Glomerular endothelial cell (primary cell): ENCODE data around the gene PRKAR2A. TPM values are rescaled to one million over a fixed set of nuclear protein-coding genes. Genes with fewer than 3 reads are reported as not detected.
A peak's percentile ranks its signal among the peaks of the same experiment; 100 is the strongest.
"Not testable (repeated sequence)": the region's sequence is repeated elsewhere in the genome, so short reads cannot be mapped to it uniquely, and the experiment has no call there.

Experiments used
- DNase-seq: peaks from one replicate; pipeline ENCODE4 v3.0.0-alpha.2; 2011; ENCODE audit warnings: low read depth, low spot score; ENCODE audit errors: extremely low read depth
- total RNA-seq: library from RNA; depleted of rRNA; stranded (reverse); fragments of >200 nt; gene quantifications from 2 replicates; pipeline ENCODE4 v1.2.3, GENCODE V29; 2015

PRKAR2A gene
- total RNA-seq, 1 donor from 2014 or later, result 33.1 TPM

DNA sequence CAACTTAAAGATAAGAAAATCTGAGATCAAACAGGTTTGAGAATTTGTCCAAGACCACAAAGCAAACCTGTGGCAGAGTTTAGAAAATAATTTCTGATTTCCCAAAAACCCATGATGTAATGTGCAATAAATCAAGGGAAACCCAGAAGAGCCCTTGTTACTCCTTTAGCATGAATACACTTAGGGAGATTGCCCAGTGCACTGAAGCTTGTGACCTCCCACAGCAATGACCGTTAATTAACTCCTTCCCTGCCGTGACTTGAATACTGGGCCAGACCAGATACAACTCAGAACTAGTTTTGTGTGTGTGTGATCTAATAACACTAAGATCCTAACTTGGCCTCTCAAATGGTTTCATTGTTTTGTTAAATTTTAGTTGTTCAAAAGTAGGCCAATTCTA, 2.5 kb downstream of the PRKAR2A start:
- no peak for DNase-seq

DNA sequence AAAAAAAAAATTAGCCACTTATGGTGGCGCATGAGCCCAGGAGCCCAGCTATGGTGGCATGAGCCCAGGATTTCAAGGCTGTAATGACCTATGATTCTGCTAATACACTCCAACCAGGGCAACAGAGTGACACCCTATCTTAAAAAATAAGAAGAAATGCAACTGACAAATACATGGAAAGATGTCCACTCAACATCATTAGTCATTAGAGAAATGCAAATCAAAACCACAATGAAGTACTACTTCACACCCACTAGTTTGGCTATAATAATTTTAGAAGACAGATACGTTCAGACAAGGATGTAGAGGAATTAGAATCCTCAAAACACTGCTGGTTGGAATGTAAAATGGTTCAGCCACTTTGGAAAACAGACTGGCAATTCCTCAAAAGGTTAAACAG, 10.5 kb downstream of the PRKAR2A start:
- no peak for DNase-seq

DNA sequence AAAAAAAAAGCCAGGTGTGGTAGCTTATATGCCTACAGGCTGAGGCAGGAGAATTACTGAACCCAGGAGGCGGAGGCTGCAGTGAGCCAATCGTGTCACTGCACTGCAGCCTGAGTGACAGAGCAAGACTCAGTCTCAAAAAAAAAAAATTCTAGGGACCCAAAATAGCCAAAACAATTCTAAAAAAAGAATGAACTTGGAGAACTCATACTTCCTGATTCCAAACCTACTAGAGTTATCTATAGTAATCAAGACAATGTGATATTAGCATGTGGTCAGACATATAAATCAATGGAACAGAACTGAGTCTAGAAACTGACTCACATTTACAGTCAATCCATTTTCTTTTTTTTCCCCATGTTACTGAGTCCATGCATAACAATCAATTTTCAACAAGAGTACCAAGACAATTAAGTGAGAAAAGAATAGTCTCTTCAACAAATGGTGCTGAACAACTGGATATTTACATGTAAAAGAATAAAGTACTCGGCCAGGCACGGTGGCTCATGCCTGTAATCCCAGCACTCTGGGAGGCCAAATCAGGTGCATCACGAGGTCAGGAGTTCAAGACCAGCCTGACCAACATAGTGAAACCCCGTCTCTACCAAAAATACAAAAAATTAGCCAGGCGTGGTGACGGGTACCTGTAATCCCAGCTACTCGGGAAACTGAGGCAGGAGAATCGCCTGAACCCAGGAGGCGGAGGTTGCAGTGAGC, 11.9 kb downstream of the PRKAR2A start:
- DNase-seq, result no peak

DNA sequence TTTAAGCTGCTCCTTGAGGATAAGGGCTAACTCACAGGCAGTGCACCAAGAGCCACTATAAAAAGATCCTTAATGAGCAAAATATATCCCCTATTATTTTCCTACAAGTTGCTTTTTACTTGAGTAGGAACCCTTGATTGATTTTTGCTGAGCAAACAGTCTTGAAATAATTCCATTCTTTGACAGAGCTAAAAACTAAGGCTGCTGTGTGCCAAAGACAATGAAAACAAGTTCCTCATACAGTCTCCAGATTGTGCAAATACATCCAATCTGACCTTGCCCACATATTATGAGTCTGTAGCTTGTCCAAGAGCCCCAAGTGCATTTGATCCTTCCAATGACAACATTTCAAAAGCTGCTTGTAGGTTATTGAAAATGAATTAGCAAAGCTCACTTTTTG, 15.0 kb downstream of the PRKAR2A start:
- no peak for DNase-seq

DNA sequence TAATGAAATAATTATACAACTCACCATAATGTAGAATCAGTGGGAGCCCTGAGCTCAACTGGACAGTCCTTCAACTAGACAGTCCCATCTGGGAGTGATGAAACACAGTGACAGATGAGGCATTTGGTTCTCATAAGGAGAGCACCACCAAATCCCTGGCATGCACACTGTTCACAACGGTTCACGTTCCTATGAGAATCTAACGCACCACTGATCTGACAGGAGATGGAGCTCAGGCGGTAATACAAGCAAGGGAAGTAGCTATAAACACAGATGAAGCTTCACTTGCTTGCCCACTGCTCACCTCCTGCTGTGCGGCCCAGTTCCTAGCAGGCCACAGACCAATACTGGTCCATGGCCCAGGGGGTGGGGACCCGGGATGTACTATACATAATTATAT, 17.0 kb downstream of the PRKAR2A start:
- no peak for DNase-seq

DNA sequence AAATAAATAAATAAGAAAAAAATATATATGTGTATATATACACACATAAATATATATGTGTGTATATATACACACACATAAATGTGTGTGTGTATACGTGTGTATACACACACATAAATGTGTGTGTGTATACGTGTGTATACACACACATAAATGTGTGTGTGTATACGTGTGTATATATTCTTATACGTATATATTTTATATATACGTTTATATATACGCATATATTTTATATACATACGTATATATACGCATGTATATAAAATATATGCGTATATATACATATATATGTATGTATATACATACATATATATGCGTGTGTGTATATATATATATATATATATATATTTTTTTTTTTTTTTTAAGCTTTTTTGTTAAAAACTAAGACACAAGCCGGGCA, 18.1 kb downstream of the PRKAR2A start:
- DNase-seq, result not testable (repeated sequence)

DNA sequence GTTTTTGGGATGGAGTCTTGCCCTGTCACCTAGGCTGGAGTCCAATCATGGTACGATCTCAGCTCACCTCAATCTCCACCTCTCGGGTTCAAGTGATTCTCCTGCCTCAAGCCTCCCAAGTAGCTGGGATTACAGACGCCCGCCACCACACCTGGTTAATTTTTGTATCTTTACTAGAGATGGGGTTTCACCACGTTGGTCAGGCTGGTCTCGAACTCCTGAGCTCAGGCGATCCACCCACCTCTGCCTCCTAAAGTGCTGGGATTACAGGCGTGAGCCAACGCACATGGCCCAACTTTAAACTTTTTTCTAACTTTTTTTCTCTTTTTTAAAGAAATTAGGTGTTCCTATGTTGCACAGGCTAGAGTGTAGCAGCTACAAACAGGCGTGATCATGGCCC, 19.8 kb downstream of the PRKAR2A start:
- not testable (repeated sequence) for DNase-seq

DNA sequence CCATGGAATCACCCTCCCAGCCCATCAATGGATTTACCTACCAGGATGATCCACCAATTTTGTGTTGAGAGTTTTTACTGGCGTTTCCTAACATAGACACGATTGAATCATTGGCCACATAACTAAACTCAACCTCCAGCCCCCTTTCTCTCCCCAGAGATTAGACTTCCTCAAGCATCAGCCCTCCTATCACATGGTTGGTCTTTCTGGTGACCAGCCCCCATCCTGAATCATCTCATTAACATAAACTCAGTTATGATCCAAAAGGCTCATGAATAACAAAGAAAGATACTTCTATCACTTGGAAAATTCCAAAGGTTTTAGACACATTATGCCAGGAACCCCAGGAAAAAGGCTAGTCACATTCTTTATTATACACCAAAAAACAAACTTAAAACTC, 21.2 kb downstream of the PRKAR2A start:
- DNase-seq, result no peak

DNA sequence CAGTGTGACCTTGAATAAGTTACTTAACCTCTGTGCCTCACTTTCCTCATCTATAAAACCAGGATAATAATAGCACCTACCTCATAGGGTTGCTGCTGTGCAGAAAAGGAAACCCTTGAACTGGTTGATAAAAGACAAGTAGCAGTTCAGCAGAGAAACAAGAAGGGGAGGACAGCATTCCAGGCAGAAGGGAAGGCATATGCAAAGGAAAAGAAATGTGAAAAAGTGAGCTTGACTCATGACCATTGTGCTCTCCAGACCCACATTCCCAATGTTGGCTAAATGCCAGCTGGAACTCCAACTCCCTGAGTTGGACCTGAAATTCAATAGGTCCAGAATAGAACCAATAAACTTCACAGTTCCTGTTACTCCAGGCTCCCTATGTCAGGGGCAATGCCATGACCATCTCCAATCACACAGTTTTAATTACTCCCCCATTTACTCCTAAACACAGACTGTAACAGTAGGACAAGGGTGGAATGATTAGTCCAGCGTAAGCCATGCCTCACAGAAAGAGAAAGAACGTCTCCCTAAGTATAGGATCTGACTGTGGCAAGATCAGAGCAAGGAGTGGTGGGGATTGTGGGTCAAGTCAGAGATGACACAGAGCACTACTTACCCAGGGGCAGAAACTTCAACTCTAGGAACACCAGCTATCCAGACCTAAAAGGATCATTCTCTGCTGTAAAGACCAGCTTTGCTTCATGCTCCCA, 26.9 kb downstream of the PRKAR2A start:
- peak; percentile 36 for DNase-seq

DNA sequence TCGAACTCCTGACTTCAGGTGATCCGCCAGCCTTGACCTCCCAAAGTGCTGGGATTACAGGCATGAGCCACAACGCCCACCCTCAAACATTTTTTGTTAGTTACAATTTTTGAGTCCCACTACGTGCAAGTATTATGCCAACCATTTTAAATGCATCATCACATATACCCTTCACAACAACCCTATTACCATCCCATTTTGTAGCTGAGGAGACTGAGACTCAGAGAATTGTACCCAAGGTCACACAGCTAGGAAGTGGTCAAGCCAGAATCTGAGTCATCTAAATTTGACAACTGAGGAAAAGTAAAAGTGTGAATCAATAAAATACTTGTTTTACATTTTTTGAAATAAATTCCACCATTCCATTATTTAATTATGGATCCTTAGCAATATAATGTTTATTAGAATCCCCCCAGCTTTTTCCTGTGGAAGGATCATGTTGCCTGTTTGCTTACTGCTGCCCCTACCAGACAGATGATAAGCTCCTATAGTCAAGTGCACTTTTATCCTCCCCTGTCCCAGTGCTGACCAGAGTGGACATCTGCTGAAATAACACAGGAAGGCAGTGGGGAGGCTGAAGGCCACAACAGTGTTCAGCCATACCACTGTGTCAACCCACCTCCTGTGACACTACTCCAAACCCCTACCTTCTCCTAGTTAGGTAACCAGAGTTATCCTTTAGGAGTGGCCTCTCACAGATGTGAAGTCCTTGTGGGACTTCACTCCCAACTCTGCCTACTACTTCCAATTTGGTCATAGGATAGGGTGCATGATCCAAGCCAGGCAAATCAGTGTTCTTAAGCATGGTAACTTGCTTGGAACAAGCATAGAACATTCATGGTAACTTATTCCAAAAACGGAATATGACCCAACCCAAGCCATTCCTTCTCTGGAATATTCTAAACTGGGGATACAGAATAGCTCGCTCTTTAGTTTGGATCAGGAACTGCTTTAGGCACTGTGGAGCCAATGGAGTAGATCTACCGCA, 28.1 kb downstream of the PRKAR2A start:
- DNase-seq, result no peak

DNA sequence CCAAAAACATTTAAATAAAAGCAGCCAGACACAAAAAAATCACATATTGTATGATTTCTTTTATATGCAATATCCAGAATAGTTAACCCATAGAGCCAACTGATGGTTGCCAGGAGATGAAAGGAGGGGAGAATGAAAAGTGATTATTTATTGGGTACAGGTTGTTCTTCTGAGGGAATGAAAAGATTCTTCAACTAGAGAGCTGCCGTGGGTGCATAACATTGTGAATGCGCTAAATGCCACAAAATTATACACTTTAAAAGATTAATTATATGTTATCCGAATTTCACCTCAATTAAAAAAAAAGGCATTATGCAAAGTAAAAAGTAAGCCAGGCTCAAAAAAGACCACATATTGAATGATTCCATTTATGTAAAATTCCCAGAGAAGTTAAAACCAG, 36.1 kb downstream of the PRKAR2A start:
- DNase-seq, result no peak

DNA sequence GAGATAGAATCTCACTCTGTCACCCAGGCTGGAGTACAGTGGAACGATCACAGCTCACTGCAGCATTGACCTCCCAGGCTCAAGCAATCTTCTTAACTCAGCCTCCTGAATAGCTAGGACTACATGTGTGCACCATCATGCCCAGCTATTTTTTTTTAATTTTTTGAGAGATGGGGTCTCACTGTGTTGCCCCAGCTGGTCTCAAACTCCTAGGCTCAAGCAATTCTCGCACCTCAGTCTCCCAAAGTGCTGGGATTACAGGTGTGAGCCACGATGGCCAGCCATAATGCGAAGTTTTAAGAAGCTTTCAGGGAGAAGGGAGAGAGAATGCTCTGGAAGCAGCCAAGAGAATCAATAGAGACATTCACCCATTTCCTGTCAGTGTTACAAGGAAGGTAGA, 42.7 kb downstream of the PRKAR2A start:
- no peak for DNase-seq

DNA sequence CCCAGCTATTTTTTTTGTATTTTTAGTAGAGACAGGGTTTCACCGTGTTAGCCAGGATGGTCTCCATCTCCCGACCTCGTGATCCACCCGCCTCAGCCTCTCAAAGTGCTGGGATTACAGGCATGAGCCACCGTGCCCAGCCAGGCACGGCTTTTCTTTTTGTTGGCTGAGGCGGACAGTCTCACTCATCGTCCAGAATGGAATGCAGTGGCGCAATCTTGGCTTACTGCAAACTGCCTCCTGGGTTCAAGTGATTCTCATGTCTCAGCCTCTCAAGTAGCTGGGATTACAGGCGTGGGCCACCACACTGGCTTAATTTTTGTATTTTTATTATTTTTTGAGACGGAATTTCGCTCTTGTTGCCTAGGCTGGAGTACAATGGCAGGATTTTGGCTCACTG, 46.8 kb downstream of the PRKAR2A start:
- not testable (repeated sequence) for DNase-seq

DNA sequence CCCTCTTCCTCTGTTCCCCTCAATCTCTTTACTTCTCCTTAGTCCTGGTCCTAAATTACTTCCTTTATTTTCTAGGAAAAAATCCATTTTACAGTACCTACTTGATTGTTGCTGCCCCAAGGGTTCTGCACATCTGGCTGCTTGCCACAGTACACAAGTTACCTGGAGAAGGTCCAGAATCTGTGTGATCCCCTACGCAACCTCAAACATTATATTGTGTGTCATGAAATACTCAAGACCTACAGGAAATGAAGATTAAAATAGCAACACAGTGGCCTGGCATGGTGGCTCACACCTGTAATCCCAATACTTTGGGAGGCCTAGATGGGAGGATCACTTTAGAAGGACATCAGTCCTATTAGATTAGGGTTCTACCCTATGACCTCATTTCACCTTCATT, 48.7 kb downstream of the PRKAR2A start:
- no peak for DNase-seq

DNA sequence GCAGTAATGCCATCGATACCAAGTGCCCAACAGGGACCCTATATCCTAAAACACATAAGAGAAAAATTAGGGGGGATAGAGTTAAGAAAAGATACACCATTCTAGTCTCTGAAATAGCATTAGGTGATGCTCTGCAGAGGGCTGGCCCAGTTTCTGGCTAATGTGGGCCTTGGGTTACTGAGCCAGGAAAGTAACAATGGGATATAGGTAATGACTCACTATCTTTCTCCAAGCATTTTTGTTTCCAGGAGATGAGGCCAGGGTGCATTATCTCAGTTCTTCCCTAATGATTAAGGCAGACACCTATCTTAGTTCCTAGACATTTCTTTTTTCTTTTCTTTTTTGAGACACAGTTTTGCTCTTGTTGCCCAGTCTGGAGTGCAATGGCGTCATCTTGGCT, 50.0 kb downstream of the PRKAR2A start:
- no peak for DNase-seq

DNA sequence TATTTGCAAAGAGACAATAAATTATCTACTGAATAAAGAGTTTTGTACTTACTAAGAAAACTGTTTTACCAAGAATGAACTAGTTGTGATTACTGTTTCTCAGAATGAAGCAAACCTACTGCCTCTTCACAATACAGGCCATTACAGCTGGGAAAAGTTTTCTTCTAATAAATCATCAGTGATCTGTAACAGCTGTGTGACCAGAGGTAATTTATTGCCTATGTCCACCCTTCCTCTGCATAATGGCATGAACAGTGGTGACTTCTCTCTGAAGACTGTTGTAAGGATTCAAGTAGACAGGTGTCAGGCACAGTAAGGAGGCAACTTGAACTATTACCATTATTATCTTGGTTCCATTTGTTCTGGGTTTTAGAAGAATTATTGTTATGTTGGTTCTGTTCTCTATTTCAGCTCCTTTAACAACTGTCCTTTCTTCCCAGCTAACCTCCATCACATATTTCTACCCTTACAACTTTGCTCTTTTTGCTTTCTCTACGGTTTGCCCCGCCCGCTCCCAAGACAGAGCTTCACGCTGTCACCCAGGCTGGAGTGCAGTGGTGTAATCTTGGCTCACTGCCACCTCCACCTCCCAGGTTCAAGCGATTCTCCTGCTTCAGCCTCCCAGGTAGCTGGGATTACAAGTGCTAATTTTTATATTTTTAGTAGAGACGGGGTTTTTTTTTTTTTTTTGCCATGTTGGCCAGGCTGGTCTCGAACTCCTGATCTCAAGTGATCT, 51.5 kb downstream of the PRKAR2A start:
- DNase-seq, result no peak

DNA sequence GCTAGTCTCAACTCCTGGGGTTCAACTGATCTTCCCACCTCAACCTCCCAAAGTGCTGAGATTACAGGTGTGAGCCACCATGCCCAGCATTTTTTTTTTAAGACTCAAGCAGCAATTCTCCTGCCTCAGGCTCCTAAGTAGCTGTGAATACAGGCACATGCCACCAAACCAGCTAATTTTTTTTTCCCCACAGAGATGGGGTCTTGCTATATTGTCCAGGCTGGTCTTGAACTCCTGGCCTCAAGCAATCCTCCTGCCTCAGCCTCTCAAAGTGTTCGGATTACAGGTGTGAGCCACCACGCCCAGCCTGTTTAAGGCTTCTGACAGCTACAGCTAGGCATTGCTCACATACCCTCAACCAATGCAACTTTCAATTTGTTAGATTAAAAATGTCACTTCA, 54.2 kb downstream of the PRKAR2A start:
- DNase-seq, result not testable (repeated sequence)

DNA sequence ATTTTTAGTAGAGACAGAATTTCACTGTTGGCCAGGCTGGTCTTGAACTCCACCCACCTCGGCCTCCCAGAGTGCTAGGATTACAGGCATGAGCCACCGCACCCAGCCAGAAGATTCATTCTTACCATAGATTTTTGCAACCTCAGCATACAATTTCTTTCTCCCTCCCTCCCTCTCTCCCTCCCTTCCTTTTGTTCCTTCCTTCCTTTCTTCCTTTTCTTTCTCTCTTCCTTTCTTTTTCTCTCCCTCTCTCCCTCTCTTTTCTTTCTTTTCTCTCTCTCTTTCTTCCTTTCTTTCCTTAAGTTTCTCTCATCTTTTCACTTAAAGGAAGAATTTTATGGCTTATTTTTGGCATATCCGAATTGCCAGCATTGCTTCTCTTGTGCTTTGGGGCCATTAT, 58.0 kb downstream of the PRKAR2A start:
- DNase-seq, result no peak

DNA sequence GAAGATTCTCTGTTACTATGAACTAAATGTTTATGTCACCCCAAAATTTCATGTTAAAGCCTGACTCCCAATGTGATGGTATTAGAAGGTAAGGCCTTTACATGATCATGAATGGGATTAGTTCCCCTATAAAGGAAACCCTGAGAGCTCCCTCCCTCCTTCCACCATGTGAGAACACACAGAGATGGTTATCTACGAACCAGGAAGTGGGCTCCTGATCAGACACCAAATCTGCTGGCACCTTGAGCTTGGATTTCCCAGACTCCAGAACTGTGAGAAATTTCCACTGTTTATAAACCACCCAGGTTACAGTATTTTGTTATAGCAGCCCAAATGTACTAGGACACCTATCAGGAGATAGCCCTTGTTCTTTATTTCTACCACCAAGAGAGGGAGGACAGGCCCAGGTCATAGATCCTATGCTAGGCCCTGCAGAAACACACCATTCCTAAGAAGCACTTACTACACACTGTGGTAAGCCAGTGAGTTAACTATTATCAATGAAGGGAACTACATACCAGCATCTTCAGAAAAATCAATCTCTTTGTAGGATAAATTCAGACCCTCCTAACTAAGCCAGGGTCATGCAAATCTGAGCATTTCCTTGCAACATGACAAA, 59.0 kb downstream of the PRKAR2A start:
- no peak for DNase-seq

DNA sequence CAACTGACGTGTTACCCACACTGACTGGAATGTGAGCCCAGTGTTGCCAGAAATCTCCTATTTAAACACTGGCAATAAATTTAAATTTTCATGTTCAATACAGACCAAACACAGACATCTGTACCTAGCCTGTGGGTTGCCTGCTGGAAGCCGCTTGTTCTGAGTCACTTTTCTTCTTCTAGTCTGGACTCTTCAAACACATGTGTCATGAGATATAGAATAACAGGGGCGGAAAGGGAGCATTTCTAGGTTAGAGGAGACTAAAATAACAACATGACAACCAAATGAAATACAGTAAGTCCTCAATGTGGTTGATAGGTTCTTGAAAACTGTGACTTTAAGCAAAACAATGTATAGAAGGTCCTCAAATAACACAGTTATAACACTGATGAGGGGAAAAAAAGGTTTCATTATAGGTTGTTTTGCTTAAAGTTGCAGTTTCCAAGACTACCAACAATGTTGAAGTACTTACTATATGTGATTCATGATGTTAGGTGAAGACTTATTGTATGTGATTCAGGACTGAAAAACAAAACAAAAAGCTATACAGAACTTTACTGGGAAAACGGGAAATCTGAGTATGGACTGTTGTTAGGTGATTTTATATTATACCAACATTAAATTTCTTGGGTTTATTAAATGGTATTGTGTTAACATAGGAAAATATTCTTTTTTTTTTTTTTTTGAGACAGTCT, 63.1 kb downstream of the PRKAR2A start:
- no peak for DNase-seq
